AG04450 (cell line): ENCODE data around the gene MAP3K7. TPM values are rescaled to one million over a fixed set of nuclear protein-coding genes. Genes with fewer than 3 reads are reported as not detected.

Experiments used
- CTCF ChIA-PET: fragments of 300-600, 350-600 bp; formaldehyde crosslinking; extraction: SDS; loops from one replicate; lab custom pipeline; 2022; ENCODE audit warnings: antibody characterized with exemption, inconsistent platforms; lab: Charles Lee
- POLR2A ChIA-PET: fragments of 350-600 bp; formaldehyde crosslinking; extraction: SDS; loops from one replicate; lab custom pipeline; 2021; ENCODE audit warnings: antibody characterized with exemption, inconsistent platforms; lab: Yijun Ruan, JAX
- DNase-seq: peaks from one replicate; pipeline ENCODE4 v3.0.0-alpha.2; 2011; ENCODE audit warnings: low read depth, low spot score
- H3K27ac ChIP-seq: one replicate; pipeline ENCODE4 v1.5.1; 2012; ENCODE audit warnings: low read depth, low read length, control low read depth
- H3K27me3 ChIP-seq: one replicate; pipeline ENCODE4 v1.6.0; 2012; ENCODE audit warnings: low read length; ENCODE audit not compliant: control insufficient read depth, insufficient read depth
- H3K4me3 ChIP-seq: 2 replicates; pipeline ENCODE4 v1.5.1; 2011; ENCODE audit warnings: mild to moderate bottlenecking, low read depth, low read length, control low read depth
- H3K9me3 ChIP-seq: 2 replicates; pipeline ENCODE4 v1.5.1; 2012; ENCODE audit warnings: low read length; ENCODE audit not compliant: control insufficient read depth, insufficient read depth
- polyA plus RNA-seq: library from polyadenylated mRNA; depleted of rRNA; stranded (reverse); fragments of >200 nt; gene quantifications from 2 replicates; pipeline ENCODE4 v1.2.3, GENCODE V29; 2011
- TF ChIP-seq, protein P1 (sequence below): IDR thresholded peaks from 2 replicates; pipeline ENCODE4 v1.5.1; 2011; ENCODE audit warnings: low read depth, low read length, control low read depth, inconsistent platforms

MAP3K7 gene
- polyA plus RNA-seq, 1 experiment: 52.4 TPM

DNA sequence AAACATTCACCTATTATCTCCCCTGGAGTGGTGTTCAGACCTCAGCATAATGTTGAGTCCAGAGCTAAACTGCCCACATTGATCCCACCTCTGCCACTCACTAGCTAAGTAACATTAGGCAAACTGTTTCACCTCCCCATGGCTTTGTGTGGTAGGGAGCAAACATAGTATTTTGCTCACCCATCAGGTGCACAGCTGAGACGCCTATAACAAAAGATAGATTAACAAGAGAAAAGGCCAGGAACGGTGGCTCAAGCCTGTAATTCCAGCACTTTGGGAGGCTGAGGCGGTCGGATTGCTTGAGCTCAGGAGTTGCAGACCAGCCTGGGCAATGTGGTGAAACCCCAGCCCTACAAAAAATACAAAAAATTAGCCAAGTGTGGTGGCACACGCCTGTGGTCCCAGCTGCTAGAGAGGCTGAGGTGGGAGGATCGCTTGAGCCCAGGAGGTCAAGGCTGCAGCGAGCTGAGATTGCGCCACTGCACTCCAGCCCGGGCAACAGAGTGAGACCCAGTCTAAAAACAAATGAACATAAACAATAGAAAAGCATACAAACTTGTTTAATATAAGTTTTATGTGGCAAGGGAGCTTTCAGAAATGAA is 91.6 kb downstream of the MAP3K7 start:
- no peaks in the 10 kb centered on the region for H3K9me3 ChIP-seq
- H3K27ac ChIP-seq: no peak overlapping the region
- H3K4me3 ChIP-seq: no peak overlapping the region
- TF ChIP-seq, protein P1, sequence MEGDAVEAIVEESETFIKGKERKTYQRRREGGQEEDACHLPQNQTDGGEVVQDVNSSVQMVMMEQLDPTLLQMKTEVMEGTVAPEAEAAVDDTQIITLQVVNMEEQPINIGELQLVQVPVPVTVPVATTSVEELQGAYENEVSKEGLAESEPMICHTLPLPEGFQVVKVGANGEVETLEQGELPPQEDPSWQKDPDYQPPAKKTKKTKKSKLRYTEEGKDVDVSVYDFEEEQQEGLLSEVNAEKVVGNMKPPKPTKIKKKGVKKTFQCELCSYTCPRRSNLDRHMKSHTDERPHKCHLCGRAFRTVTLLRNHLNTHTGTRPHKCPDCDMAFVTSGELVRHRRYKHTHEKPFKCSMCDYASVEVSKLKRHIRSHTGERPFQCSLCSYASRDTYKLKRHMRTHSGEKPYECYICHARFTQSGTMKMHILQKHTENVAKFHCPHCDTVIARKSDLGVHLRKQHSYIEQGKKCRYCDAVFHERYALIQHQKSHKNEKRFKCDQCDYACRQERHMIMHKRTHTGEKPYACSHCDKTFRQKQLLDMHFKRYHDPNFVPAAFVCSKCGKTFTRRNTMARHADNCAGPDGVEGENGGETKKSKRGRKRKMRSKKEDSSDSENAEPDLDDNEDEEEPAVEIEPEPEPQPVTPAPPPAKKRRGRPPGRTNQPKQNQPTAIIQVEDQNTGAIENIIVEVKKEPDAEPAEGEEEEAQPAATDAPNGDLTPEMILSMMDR: no peak
- CTCF ChIA-PET: interaction anchor here (1.0 kb wide), 1 partner anchor 555 kb away, joined by 3 read pairs; no protein-coding TSS in a partner anchor
- H3K27me3 ChIP-seq: peaks cover 2% of the 10 kb centered on the region
- no peak for DNase-seq
- POLR2A ChIA-PET: no interaction called here

DNA sequence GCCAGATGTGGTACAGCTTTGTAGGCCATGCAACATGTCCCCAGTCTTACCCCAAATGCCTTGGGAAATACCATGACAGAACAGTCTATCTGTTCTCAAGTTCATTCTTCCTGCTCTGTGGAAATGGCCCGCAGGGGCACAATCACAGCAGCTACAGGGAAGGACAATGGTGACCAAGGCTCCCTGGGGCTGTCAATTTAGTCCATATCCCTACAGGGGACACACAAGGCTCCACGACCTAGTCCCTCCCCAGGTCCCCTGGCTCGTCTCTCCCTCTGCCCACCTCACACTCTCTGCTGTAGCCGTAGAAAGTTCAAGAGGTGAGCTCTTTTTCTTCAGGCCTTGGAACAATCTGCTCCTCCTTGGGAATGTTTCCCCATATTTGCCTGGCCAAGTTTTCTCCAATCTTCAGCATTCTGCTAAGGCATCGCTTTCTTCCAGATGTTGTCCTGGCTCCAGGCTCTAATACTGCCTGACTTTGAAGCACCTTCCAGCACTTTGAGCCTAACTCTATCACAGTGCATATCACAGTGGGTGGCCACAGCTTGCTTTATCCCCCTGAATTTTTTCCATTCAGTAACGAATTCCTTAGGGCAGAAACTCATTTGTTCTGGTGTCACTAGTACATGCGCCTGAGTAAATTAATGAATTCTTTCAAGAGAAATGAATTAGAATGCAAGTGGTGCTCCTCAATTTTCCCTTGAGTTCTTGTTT is 92.6 kb downstream of the MAP3K7 start:
- Histone ChIP-seq H3K4me3 (no peak overlapping the region), H3K27ac (no peak overlapping the region), H3K27me3 (peaks cover 2% of the 10 kb centered on the region), H3K9me3 (no peaks in the 10 kb centered on the region)
- TF ChIP-seq, protein P1: no peak
- ChIA-PET CTCF (interaction anchor here (2.6 kb wide), 1 partner anchor 554 kb away, joined by 15 read pairs; no protein-coding TSS in a partner anchor), POLR2A (no interaction called here)
- no peak for DNase-seq

DNA sequence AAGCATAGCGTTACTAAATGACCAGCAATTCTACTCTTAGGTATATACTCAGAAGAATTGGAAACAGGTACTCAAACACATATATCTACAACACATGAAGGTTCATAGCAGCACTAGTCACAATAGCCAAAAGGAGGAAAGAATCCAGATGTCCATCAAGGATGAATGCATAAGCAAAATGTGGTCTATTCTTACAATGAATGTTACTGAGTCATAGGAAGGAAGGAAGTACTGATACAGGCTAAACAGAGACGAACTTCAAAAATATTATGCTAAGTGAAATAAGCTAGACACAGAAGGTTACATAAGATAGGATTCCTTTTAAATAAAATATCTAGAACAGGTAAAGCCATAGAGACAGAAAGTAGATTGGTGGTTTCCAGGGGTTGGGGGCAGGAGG is 93.5 kb downstream of the MAP3K7 start:
- H3K4me3 ChIP-seq: no peak overlapping the region
- ChIA-PET CTCF (interaction anchor here (2.6 kb wide), 1 partner anchor 553 kb away, joined by 15 read pairs; no protein-coding TSS in a partner anchor), POLR2A (no interaction called here)
- TF ChIP-seq, protein P1: no peak
- no peak overlapping the region for H3K27ac ChIP-seq
- DNase-seq: no peak
- H3K27me3 ChIP-seq: peaks cover 4% of the 10 kb centered on the region
- H3K9me3 ChIP-seq: no peaks in the 10 kb centered on the region

DNA sequence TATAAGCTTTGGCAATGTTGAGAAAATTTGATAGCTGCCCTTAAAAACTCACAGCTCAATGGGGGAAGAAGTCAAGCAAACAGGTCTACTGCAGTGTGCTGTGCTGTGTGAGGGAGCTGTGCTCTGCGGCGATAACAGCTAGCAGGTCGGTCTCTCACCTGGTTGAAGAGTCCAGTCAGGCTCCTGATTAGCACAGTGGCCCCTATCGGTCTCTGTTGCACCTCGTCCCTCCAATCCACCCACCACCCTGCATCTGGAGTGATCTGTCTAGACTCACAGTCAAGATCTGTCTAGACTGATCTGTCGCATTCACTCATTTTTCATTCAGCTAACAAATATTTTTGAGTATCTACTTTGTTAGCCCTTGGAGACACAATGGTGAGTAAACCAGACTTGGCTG is 94.1 kb downstream of the MAP3K7 start:
- POLR2A ChIA-PET: no interaction called here
- H3K4me3 ChIP-seq: no peak overlapping the region
- TF ChIP-seq, protein P1: no peak
- no peaks in the 10 kb centered on the region for H3K9me3 ChIP-seq
- no peak overlapping the region for H3K27ac ChIP-seq
- peaks cover 5% of the 10 kb centered on the region for H3K27me3 ChIP-seq
- DNase-seq: no peak
- CTCF ChIA-PET: interaction anchor here (1.1 to 2.6 kb wide), 2 partner anchors 14 to 552 kb away, joined by 4 to 15 read pairs; no protein-coding TSS in a partner anchor

DNA sequence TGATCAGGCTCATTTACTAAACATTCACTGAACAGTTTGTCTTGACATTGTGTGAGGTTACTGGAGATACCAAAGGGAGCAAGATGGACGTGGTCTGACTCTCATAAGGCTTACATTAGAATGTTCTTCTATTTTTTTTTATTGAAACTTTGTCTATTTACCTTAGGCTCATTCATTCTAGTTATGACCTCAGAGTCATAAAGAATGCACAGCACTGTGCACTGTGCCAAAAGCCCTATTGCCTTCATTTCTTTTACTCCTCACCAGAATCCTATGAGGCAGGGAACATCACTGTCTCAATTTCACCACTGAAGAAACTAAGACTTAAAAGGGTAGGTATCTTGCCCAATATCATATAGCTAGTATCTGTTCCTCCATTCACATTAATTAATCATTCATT is 94.5 kb downstream of the MAP3K7 start:
- no peak overlapping the region for H3K4me3 ChIP-seq
- no peak overlapping the region for H3K27ac ChIP-seq
- H3K27me3 ChIP-seq: peaks cover 5% of the 10 kb centered on the region
- ChIA-PET POLR2A (no interaction called here), CTCF (interaction anchor here (1.1 to 2.6 kb wide), 2 partner anchors 13 to 552 kb away, joined by 4 to 15 read pairs; no protein-coding TSS in a partner anchor)
- DNase-seq: no peak
- H3K9me3 ChIP-seq: no peaks in the 10 kb centered on the region
- TF ChIP-seq, protein P1: no peak
